Keratinocyte (primary cell): ENCODE measurements around the gene AFF4.

Experiments used
- CTCF ChIP-seq, 3 experiments: IDR thresholded peaks in 1 of 3; conservative IDR thresholded peaks in 1 of 3; optimal IDR thresholded peaks in 1 of 3; 2 replicates in 2 of 3; 3 replicates in 1 of 3; pipeline versions ENCODE3 to v1.5.1; 2011; ENCODE audit warnings: low read length in 3 of 3, mild to moderate bottlenecking in 3 of 3, moderate library complexity in 2 of 3, control low read depth in 1 of 3, inconsistent platforms in 1 of 3; ENCODE audit not compliant: insufficient read depth in 2 of 3; ENCODE audit errors: extremely low read depth in 1 of 3
- EZH2 ChIP-seq: IDR thresholded peaks from one replicate; pipeline ENCODE4 v1.6.1; 2012; ENCODE audit warnings: inconsistent platforms, mild to moderate bottlenecking, low read length, moderate library complexity

GRCh38 chr5:132840313-132840712, 123.1 kb downstream of the AFF4 start:
- TF ChIP-seq EZH2 (no peak), CTCF (optimal IDR thresholded peaks at IDR 0.05 in 1 of 3, IDR thresholded peaks at IDR 0.05 in 1 of 3, conservative IDR thresholded peaks at IDR 0.05 in 1 of 3; ENCODE audit: extremely low read depth in 1 of 3, insufficient read depth in 2 of 3, low read length in 3 of 3) (no peak)
